ENCODE data around the gene BEST1.
"Not testable (repeated sequence)": the region's sequence is repeated elsewhere in the genome, so short reads cannot be mapped to it uniquely, and the experiment has no call there.

The BEST1 gene

GRCh38 chr11:61949169-61950034 lies 749 bp upstream of the BEST1 start:
- TF ChIP-seq CTCF (IDR thresholded peaks at IDR 0.05; ENCODE audit: low read depth, low read length), result no peak
- no peak overlapping the region for H3K4me3 ChIP-seq (ENCODE audit: low read depth, low read length)

- TF ChIP-seq CTCF (IDR thresholded peaks at IDR 0.05; ENCODE audit: low read depth, low read length), result no peak
- no peak overlapping the region for H3K4me3 ChIP-seq (ENCODE audit: low read depth, low read length)
These were observed 1.5 kb downstream of the BEST1 start for GRCh38 chr11:61951484-61952135.

- no peak overlapping the region for H3K4me3 ChIP-seq (ENCODE audit: low read depth, low read length)
- TF ChIP-seq CTCF (IDR thresholded peaks at IDR 0.05; ENCODE audit: low read depth, low read length), result no peak
These were observed 2.7 kb downstream of the BEST1 start for GRCh38 chr11:61952882-61953281.

- H3K4me3 ChIP-seq (ENCODE audit: low read depth, low read length), result not testable (repeated sequence)
These were observed 3.5 kb downstream of the BEST1 start for GRCh38 chr11:61953632-61954031.

GRCh38 chr11:61954106-61954850 lies 4.1 kb downstream of the BEST1 start:
- no peak overlapping the region for H3K4me3 ChIP-seq (ENCODE audit: low read depth, low read length)
- TF ChIP-seq CTCF (IDR thresholded peaks at IDR 0.05; ENCODE audit: low read depth, low read length), result no peak

GRCh38 chr11:61954851-61955421 lies 4.8 kb downstream of the BEST1 start:
- H3K4me3 ChIP-seq (ENCODE audit: low read depth, low read length), result peak overlapping the region; percentile 45
- TF ChIP-seq CTCF (IDR thresholded peaks at IDR 0.05; ENCODE audit: low read depth, low read length), result no peak

GRCh38 chr11:61955422-61956135 lies 5.4 kb downstream of the BEST1 start:
- peak overlapping the region; percentile 45 for H3K4me3 ChIP-seq (ENCODE audit: low read depth, low read length)

More at GRCh38 chr11:61955422-61956135, 5.4 kb downstream of the BEST1 start:
- TF ChIP-seq CTCF (IDR thresholded peaks at IDR 0.05; ENCODE audit: low read depth, low read length), result no peak

All from WI38 (cell line).